HL-60 (cell line): ENCODE results near the gene GPR137.

Experiments
- CTCF ChIP-seq: IDR thresholded peaks from one replicate; pipeline ENCODE4 v1.5.1; 2011; ENCODE audit warnings: low read length, control low read depth, inconsistent platforms; ENCODE audit not compliant: insufficient read depth
- GABPA ChIP-seq: IDR thresholded peaks from 2 replicates; pipeline ENCODE4 v1.6.1; 2012; ENCODE audit warnings: low read depth
- REST ChIP-seq: IDR thresholded peaks from 2 replicates; pipeline ENCODE4 v1.6.1; 2012; ENCODE audit warnings: low read depth; ENCODE audit not compliant: insufficient replicate concordance

- TF ChIP-seq CTCF (no peak), REST (no peak), GABPA (no peak)
Observed at GRCh38 chr11:64244107-64244506, 41.5 kb upstream of the GPR137 start.
